Measurements from ENCODE around the gene TMEM107. TPM values are rescaled to one million over a fixed set of nuclear protein-coding genes. Genes with fewer than 3 reads are reported as not detected.
"Not testable (repeated sequence)": the region's sequence is repeated elsewhere in the genome, so short reads cannot be mapped to it uniquely, and the experiment has no call there.

TMEM107 gene
- polyA plus RNA-seq, 12 donors = 4.5 to 13.7 (median 6.8) TPM; not detected in 1

DNA sequence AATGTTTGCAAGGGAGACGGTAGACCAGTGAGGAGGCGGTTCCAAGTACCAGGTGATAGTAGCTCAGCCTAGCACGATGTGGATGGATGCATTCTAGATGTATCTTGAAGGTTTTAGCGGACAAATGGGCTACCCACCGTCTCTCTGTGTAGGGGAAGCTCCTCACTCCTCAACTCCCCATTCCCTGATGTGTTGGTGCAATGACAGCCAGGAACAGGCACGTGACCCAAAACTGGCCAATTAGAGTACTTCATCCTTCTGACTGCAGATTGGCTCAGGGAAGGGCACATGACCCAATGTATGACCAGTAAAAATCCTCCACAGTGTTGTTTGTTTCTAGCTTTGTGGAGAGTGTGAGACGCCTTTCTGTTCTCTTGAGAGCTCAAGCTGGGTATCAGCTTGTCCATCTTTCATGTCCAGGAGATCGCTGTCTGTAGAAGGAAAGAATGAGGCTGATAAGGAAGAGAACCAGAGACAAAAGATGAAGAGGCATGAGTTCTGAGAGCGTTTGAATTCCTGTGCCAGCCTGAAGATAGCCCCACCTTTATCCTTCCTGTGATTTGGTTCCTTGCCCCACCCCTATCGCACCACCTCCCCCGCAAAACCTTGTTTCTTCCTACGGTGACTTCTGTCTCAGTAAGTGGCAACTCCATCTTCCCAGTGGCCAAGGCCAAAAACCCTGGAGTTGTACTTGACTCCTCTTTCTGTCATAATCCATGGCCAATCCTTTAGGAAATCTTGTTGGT, 16.1 kb upstream of the TMEM107 start:
- peak; percentile 92 for DNase-seq

DNA sequence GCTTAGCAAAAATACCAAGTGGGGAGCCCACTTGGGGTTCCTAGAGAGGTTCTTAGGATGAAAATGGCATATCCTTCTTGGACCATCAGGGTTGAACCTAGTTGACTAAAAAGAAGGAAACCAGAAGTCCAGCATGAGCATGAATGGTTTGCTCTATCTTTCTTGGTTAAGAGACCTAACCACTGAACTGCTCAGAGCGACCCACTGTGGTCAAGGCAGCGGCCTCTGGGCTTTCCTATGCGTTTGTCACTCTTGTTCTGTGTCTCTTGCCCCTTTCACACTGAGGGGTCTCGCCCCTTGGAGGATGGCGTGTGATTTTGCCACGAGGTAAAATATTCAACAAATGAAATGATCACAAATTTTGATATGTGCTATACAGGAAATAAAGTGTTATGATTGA, 14.3 kb upstream of the TMEM107 start:
- no peak for DNase-seq

DNA sequence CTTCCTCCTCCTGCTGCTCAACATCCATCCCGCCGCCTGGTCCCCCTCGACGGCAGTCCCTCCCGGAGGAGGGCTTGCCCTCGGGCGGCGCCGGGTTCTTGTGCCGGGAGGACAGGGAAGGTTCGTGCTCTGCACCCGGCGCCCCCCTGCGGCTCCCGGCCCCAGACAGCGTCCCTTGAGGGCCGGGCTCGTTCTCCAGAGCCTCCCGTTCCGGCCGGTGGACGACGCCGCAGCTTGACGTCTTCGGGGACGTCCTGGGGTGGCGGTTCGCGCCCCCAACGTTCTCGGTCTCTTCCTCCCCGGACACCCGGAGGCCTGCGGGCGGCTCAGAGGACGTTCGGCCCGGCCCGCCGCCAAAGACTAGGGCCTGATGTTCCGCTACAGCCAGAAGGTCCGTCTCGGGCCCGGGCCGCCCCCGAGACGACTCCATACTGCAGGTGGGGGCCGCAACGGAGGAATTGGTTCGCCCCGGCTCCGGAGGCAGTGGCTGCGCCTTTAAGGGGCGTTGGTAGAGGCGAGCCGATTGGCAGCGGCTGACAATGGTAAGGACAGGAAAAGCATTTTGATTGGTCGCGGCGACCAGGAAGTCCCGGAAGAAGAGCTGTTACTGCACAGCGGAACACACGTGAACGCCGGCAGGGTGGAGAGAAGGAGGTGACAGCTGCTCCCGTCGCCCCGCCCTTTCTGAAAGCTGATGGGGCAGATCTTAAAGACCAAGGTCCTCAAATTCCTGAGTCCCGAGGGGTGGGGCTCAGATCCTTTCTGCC, 13.7 kb upstream of the TMEM107 start, which contains the start of gene BORCS6:
BORCS6 (minus strand) TSS at position 470 of the 767 bp plus-strand sequence; CDS start at position 430, 40 bp downstream.
- peak; percentile 96 for DNase-seq

DNA sequence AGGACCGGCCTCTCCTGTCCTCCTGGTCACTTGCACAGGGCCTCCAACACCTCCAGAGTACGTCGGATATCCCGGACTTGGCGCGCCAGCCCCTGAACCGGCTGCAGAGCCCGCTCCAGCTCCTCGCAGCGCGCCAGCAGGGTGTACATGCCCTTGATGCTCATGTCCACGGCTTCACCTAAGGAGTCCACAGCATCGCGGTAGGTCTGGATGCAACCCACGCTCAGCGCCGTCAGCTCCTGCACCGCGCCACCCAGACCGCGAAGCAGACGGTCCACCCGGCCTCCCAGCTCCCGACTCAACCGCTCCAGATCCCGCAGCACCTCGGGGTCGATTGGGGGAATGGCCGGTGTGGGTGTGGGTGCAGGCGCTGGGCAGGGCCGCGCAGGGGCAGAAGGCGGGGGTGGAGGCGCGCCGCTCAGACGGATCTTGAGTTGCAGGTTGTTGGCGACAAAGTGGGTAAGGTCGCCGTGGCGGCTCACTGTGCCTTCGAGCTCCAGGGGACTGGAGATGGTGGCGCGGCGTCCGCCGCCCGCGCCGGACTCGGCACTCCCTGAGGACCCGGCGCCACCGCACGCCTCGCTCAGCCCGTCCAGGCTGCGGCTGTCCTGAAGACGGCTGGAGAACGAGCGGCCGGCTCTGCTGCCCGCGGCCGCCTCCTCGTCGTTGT, 13.0 kb upstream of the TMEM107 start:
- no peak for DNase-seq

DNA sequence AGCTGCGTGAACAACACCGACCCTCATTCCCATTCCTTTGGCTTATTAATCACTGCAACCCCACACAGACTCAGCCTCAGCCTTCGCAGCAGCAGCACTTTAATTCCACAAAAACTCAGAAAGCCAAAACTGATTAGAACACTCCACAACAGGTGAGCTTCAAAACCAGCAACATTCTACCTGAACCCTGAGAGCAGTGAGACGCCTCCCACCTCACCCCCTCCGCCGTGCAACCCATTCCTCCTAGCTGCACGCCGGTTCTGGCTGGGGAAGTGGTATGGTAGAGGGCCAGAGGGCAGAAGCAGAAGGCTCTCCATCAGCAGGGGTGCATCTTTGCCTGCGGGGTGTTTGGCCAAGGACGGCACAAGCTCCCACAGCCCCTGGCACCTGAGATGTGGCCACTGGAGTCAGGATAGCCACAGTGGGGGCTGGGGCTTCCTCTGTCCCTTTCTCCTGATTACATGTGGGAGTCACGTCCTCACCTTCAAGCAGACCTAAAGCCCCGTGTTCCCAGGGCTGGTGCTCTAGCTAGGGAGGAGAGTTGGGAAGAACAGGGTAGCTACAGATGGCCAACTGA, 12.2 kb upstream of the TMEM107 start:
- no peak for DNase-seq

DNA sequence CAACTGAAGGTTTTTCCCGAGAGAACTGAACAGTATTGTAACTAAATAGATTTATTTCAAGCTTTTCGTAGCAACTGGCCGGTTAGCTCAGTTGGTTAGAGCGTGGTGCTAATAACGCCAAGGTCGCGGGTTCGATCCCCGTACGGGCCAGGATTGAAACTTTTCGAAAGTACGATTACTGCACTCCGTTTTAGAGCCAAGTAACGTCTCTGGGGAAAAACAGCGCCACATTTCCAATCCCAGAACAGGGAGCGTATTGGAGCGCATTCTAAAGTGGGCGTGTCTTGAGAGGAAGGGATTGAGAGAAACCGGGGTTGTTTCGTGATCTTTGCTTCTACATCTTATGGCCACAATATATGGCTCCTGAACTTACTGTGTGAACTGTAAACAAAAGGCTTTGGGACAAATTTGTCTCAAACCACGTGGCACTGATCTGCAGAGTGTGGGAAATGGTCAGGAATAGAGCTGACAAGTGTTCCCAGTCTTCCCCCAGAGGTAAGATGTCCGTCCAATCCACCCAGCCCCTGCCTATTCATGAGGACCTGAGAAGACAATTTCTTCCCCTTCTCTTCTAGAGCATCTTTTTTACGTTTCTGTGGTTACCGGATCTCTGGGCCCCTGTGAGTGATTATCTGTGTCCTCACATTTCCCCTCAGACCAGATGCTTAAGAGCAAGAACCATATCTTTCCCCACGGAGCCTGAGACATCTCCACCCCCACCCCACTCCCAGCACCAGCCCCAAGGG, 11.5 kb upstream of the TMEM107 start:
- DNase-seq = peak; percentile 99

DNA sequence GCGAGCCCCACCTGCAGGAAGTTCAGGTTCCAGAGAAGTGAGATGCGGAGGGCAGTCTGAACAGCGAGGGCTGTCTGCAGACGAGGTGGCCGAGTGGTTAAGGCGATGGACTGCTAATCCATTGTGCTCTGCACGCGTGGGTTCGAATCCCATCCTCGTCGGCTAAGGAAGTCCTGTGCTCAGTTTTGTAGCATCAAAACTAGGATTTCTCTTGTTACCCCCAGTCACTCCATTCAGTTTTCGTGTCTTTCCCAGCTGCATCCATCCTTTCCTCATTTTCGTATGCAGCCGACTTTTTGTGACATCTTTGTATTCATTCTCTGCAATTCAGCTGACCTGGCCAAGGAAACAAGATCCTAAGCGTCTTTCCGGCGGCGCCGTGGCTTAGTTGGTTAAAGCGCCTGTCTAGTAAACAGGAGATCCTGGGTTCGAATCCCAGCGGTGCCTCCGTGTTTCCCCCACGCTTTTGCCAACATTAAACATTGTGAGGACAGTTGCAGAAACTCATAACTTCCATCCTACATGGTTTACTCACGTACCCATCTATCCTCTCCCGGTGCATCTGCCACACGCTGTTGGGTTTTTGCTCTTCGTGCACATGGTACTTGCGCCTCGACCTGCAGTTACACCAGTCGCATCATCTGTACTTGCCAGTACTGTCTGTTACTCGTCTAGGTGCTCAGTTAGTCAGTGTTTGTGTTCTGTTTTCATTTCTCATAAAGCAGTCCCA, 10.8 kb upstream of the TMEM107 start:
- peak; percentile 98 for DNase-seq

DNA sequence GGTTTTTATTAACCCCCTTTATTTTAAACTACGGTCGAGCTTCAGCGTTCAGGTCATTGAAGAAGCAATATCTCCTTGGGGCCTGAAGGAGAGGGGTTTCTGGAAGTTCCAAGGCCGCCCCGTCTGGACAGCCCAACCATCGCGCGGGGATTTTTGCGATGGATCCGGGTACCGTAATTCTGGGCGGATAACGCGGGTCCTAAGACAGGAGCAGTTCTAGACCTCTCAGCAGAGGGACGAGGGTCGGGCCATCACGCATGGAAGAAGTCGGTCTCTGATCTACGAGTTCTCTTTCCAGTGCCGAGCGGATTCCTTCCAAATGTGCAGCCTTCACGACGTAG, 10.2 kb upstream of the TMEM107 start:
- DNase-seq = no peak

DNA sequence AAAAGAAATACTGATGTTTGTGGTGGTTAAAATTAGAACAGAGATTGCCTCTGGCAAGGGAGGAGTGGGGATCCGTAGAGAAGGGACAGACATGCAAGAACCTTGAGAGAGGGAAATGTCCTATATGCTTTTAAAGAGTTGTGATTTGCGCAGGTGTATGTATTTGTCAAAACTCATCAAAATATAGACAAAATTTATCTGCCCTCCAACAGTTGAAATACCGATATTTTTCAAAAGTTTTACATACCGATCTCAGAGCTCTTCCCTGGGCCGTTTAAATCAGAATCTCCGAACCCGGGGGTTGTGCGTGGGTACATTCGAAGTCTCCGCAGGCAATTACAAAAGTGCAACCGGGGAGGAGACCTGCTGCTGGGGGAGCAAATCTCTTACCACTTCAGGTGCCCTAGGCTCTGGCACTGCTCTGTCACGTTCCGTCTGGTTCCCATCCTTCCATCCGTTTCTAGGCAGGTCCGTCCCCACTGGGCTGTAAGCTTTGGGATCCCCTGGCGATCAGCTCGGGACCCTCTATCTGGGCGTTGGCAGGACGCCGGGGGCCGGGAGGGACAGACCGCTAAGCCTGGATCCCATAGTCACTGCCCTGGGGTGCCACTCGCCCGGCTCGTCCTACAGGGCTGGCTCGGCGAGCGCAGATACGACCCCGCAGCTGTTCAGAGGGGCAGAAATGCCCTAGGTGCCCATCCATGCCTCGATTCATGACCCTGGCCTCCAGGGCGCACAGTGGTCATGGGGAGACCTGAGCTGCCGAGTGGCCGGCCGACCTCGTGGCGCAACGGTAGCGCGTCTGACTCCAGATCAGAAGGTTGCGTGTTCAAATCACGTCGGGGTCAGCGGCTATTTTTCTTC, 9.6 kb upstream of the TMEM107 start:
- peak; percentile 90 for DNase-seq

DNA sequence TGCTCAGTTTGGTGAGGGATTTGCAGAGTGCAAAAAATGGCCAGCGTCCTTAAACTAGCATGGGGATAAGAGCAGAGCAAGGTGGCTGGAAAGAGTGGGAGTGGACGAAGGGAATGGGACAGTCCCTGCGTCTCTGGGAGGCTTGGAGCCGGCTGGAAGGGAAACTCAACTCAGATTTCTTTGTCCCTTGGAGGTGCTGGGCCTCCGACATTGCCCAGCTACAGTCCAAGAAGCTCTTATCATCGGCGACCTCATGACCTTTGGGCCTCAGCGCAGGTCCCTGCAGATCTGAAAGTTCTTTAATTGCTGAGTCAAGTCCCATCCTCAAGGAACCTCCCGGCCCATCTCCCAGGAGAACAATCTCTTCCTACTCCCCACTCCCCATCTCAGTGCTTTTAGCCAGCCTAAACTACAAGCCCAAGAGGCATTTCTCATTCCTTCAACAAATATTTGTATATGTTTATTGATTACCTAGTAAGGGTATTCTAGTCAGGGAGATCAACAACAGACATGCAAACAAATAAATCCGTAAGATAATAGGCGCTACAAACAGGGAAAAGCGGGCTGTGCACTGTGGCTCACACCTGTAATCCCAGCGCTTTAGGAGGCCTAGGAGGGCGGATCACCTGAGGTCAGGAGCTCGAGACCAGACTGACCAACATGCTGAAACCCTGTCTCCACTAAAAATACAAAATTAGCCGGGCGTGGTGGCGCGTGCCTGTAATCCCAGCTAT, 985 bp upstream of the TMEM107 start:
- DNase-seq = no peak

DNA sequence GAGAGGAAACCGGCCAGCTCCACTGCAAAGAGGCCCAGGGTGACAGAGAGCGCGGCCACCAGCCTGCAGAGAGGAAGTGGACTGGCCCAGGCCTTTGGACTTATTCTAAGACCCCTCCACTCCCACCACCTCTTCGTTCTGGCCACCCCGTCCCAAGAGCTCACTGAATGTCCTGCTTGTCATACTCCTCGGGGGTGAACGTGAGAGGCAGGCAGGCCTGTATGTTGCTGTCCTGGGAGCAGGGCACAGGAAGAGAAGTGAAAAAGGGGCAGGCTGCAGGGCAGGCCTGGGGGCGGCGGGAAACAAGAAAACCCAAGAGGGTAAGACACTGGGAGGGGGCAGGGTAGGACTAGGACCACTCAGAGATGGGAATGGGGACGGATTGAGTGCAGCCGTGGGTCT, 384 bp downstream of the TMEM107 start:
- DNase-seq = no peak

DNA sequence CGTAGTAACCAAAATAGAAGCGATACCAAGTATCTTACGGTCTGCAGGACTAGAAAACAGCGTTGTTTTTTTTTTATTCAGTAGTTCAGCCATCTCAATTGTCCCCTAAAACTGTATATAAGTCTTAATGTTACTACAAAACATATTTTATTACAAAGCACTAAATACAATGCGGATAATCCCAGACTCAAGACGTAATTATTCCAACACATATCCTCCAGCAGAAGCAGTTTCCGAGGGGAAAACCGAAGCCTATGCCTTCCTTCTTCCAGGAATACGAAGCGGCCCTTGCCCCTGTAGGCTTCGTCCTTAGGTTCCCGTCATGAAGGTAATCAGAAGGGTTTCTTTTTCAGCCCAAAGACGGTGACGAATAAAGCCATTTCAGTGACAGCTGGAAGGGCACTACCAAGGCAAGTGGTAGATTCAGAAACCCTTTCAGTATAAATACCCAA, 2.3 kb downstream of the TMEM107 start:
- DNase-seq = no peak

DNA sequence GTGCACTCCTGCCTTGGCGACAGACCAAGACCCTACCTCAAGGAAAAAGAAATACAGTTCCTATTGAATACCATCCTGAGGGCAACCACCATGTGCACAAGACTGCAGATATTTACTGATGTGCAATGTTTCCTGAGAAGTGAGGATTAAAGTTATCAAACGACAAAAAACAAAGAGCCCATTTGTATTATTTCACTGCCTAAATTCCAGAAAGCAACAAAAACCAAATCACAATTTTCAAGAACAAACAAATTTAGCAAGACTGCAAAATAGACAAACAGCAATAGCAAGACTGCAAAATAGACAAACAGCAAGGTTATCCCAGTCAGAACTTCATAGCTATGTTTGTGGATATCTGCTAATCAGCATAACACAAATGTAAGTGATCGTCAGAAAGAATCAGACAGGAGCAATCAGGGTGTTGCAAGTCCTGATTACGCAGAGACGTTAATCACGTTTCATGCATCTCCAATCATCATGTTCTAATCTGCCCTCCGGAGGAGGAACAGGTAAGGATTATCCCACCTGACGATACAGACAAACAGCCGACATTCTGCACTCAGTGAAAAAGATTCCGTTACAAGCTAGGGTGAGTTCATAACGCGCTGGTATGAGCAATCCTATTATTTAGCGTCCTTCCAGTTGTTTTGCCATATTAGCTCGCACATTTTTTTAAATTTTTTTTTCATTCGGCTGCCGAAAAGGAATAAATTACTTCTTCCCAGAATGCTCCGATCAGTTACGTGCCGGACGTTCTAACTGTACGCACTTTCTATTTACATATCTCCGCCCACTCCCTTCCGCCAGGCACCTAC, 2.9 kb downstream of the TMEM107 start:
- DNase-seq = peak; percentile 93

DNA sequence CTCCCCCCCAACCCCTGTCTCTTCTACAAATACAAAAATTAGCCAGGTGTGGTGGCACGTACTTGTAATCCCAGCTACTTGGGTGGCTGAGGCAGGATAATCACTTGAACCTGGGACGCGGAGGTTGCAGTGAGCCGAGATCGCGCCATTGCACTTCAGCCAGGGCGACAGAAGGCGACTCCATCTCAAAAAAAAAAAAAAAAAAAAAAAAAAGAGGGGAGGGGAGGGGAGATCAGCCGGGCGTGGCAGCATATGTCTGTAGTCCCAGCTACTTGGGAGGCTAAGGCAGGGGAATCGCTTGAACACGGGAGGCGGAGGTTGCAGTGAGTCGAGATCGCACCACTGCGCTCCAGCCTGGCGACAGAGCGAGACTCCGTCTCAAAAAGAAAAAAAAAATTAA, 6.0 kb downstream of the TMEM107 start:
- DNase-seq = not testable (repeated sequence)

DNA sequence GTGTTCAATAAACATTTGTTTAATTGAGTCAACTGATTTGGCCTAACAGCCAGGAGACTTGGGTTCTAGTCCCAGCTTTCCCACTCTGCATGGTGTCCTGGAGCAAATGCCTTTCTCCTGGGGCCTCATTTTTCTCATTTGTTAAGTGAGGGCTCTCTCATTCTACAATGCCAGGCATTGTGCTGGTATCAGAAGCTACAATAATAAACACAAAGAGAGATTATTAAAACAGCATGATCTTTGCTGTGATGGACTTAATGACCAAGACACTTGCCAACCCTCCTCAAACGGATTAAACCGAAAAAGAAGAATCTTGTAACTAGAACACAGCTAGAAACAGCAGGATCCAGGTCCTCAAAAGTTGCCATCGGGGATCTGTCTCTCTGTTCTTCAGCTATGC, 8.7 kb downstream of the TMEM107 start:
- no peak for DNase-seq

DNA sequence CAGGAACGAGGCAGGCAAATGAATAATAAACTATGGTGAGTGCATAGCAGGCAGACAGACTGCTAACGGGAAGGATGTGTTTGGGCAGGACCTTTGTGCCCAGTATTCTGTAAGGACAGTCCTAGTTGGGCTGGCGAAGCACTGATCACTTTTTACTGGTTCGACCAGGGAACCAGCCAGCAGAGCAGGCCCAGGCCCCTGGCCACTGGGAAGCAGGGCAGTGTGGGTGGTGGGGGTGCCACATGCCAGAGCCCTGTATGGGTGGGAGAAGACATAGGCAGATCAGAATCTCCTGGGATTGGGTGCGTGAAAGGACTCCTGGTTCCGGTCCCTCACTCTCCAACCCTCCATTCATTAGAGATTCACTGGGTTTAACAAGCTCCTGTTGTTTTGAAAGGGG, 9.4 kb downstream of the TMEM107 start:
- no peak for DNase-seq

DNA sequence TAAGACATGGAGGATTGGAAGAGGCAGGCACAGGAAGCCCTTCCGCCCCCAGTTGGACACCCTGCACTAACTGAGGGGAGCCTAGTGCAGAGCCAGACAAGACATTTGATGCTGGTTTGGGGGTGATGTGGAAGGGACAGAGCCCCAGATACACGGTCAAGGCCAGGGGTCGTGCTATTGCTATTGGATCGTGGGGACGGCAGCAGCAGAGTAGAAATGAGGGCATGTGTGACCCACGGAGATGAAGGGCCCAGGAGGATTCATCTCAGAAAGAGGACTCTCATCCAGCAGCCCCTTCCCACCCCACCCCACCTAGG, 11.4 kb downstream of the TMEM107 start:
- DNase-seq = no peak

Data from muscle of arm (tissue), 12 donors.